Measurements from ENCODE around the gene CREBBP.

GRCh38 chr16:3744018-3744417 is 136.5 kb downstream of the CREBBP start:
- TF ChIP-seq POLR2A (IDR thresholded peaks at IDR 0.05) (no peak), CTCF (IDR thresholded peaks at IDR 0.05) (no peak), POLR2AphosphoS5 (IDR thresholded peaks at IDR 0.05) (no peak)

All from prostate gland (tissue), 2 donors.